SK-N-SH treated with all-trans-retinoic acid at 6 μM for 48 hours (cell line): ENCODE data around the gene SUPT16H.
"Not testable (repeated sequence)": the region's sequence is repeated elsewhere in the genome, so short reads cannot be mapped to it uniquely, and the experiment has no call there.

Experiments
- CSRNP3 ChIP-seq: fragments of 250-450 bp; sonication (Bioruptor Pico); IDR thresholded peaks from 2 replicates; pipeline ENCODE4 v1.5.1; 2021; ENCODE audit warnings: mild to moderate bottlenecking, moderate library complexity
- OSR1 ChIP-seq: fragments of 250-450 bp; sonication (Bioruptor Pico); IDR thresholded peaks from 2 replicates; pipeline ENCODE4 v1.8.0; 2022; ENCODE audit warnings: moderate library complexity, mild to moderate bottlenecking, inconsistent platforms
- PATZ1 ChIP-seq: fragments of 250-450 bp; sonication (Bioruptor Pico); IDR thresholded peaks from 2 replicates; pipeline ENCODE4 v1.8.0; 2020; ENCODE audit warnings: mild to moderate bottlenecking, moderate library complexity, borderline replicate concordance
- PPARA ChIP-seq: fragments of 250-450 bp; sonication (Bioruptor Pico); IDR thresholded peaks from 2 replicates; pipeline ENCODE4 v1.5.0; 2020; ENCODE audit warnings: mild to moderate bottlenecking, borderline replicate concordance
- RARB ChIP-seq: fragments of 250-450 bp; sonication (Bioruptor Pico); IDR thresholded peaks from 2 replicates; pipeline ENCODE4 v1.8.0; 2021; ENCODE audit warnings: mild to moderate bottlenecking, moderate library complexity
- TOX ChIP-seq: fragments of 250-450 bp; sonication (Bioruptor Pico); IDR thresholded peaks from 2 replicates; pipeline ENCODE4 v1.8.0; 2021; ENCODE audit warnings: mild to moderate bottlenecking, moderate library complexity, borderline replicate concordance
- TSHZ2 ChIP-seq: fragments of 250-450 bp; sonication (Bioruptor Pico); IDR thresholded peaks from 2 replicates; pipeline ENCODE4 v1.5.0; 2020; ENCODE audit warnings: mild to moderate bottlenecking, moderate library complexity
- ZC3H10 ChIP-seq: fragments of 250-450 bp; sonication (Bioruptor Pico); IDR thresholded peaks from 2 replicates; pipeline ENCODE4 v1.5.1; 2021; ENCODE audit warnings: mild to moderate bottlenecking, moderate library complexity
- ZFP30 ChIP-seq: fragments of 450-650 bp; formaldehyde crosslinking; IDR thresholded peaks from 2 replicates; pipeline ENCODE4 v1.5.0; 2022; ENCODE audit warnings: mild to moderate bottlenecking, moderate library complexity
- ZNF565 ChIP-seq: fragments of 450-650 bp; formaldehyde crosslinking; conservative IDR thresholded peaks from 2 replicates; pipeline ENCODE4 v1.5.0; 2020; ENCODE audit warnings: low read depth, mild to moderate bottlenecking, moderate library complexity
- ZNF70 ChIP-seq: fragments of 450-650 bp; formaldehyde crosslinking; IDR thresholded peaks from 2 replicates; pipeline ENCODE4 v1.5.0; 2020; ENCODE audit warnings: mild to moderate bottlenecking, moderate library complexity

GRCh38 chr14:21302836-21303140 lies 81.0 kb downstream of the SUPT16H start:
- not testable (repeated sequence) for TF ChIP-seq TSHZ2 (CRISPR knock-in tag); CSRNP3 (CRISPR knock-in tag); ZNF565 (CRISPR knock-in tag); OSR1 (CRISPR knock-in tag); PATZ1 (CRISPR knock-in tag); ZNF70 (CRISPR knock-in tag); ZC3H10 (CRISPR knock-in tag); PPARA (CRISPR knock-in tag); TOX; ZFP30 (CRISPR knock-in tag); RARB
